GM21528 (cell line): ENCODE results near the gene GRK4.
"Not testable (repeated sequence)": the region's sequence is repeated elsewhere in the genome, so short reads cannot be mapped to it uniquely, and the experiment has no call there.

Experiments used
- ATAC-seq: cut with Tn5 transposase; IDR thresholded peaks from one replicate; pipeline ENCODE4 v1.9.1; 2021; ENCODE audit warnings: mild to moderate bottlenecking, moderate library complexity; ENCODE audit not compliant: unreplicated experiment, low FRiP score

Gene GRK4

DNA sequence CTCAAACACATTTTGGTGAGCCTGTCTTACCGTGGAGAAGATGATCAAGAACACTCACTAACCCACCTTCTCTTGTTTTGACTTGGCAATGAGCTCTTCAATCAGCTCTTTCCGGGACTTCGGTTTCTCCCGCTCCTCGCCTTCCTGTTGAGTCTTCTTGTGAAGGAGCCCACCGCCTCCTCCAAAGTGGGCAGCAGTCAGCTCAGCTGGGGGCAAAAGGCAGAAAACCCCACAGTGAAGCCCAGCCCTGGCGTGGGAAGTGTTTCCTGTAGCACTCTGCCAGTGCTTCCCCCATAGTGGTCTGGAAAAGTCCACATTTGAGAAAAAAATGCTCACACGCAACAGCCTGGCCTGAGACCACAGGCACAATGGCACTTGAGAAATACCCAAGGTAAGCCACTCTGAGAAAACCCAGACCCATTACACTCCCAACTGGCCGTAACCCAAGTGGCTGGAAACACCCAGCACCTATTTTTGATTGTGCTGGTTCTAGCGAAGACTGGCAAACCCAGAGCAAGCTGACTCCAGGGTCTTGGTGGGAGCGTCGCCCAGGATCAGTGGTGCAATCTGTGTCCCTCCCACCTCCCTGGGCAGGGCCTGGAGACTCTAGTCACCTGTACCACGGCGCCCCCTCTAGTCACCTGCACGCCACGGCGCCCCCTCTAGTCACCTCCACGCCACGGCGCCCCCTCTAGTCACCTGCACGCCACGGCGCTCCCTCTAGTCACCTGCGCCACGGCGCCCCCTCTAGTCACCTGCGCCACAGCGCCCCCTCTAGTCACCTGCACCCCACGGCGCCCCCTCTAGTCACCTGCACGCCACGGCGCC lies 8.8 kb upstream of the GRK4 start:
- peak; percentile 57 for ATAC-seq

DNA sequence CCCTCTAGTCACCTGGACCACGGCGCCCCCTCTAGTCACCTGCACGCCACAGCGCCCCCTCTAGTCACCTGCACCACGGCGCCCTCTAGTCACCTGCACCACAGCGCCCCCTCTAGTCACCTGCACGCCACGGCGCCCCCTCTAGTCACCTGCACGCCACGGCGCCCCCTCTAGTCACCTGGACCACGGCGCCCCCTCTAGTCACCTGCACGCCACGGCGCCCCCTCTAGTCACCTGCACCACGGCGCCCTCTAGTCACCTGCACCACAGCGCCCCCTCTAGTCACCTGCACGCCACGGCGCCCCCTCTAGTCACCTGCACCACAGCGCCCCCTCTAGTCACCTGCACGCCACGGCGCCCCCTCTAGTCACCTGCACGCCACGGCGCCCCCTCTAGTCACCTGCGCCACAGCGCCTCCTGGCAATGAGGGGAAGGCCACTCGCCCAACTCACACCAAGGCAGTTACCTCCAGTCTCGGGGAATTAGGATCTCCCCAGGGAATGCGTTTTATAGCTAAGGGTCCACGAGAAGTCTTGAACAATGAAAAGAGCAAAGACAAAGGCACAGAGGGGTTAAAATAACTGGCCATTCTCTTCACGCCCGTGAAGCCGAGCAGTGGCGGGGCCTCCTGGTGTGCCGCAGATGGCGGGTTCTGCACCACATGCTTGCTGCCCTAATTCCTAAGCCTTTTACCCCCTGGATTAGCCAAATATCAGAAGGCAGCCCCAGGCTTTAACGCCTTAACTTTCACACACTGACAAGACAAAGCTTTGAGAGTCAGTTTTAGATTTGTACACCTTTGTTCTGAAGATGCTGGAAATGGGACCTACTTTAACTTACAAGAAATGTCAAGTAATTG lies 8.0 kb upstream of the GRK4 start:
- ATAC-seq, result not testable (repeated sequence)

DNA sequence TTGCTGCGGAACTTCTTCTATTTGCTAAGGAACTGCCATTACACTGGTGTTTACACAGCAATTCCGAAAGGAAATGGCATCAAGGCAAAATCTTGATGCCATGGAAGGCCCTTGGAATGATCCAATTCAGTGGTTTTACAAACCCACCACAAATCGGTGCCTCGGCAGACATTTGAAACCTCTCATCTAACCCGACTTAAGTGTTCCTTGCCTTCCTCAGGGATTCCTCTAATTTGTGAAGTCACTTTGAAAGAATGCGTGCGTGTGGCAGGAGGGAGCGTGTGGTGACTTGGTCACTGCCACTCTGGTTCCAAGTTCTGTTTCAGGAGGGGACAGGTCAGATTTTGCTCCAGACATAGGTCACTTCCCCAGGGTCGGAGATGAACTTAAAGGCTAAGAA lies 4.9 kb upstream of the GRK4 start:
- ATAC-seq, result no peak

DNA sequence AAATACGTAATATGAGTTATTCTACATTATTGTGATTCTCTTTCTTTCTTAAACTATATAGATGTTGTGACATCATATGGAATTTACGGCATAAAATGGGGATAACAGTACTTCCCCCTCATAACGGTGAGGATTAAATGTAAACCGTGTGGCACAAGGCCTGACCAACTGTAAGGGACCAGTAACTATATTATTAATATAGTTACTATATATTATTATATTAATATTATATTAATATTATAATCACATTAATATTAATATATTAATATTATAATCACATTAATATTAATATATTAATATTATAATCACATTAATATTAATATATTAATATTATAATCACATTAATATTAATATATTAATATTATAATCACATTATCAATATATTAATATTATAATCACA lies 2.9 kb upstream of the GRK4 start:
- not testable (repeated sequence) for ATAC-seq

DNA sequence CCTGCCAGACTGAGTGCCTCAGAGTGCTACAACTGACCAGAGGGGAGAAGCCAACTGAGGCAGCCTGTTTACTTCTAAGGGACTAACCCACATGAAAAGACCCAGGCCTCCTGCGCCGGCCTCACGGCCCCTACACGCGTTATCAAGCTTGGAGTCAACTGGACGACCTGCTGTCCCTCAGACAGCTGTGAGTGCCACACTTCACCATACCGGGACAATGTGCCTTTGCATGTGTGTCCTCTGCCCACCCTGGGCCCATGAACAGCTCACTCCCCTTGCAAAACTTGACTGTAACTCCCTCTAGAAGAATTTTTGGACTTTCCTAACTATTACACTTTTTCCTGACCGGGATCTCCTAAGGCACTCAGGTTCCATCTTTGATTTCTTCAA lies 2.0 kb upstream of the GRK4 start:
- no peak for ATAC-seq

DNA sequence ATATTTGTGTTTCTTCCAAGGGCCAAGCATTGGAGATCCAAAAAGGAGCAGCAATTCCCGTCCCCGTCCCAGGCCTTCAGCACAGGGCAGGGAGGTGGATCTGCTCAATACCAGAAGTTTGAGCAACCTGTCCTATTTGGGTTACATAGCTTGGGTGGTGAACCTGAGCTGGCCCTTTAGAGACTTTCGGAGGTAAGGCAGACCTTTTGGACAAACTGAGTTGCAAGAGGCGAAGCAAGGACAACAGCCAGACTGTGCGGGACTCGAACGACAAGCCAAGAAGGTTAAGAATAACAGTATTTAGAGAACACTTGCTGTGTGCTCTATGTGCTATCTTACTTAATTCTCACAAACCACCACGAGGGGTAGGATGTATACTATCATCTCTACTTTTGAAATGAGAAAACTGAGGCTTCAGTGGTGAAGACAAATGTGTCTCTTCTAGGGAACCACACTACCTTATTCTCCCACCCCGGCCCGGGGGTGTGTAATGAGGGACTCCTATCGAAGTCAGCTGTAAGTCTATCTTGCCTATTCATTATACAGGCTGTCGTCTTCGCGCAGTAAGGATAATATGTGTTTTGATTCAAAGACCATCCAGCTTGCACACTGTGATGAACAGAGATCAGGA lies 1.4 kb upstream of the GRK4 start:
- ATAC-seq, result no peak

DNA sequence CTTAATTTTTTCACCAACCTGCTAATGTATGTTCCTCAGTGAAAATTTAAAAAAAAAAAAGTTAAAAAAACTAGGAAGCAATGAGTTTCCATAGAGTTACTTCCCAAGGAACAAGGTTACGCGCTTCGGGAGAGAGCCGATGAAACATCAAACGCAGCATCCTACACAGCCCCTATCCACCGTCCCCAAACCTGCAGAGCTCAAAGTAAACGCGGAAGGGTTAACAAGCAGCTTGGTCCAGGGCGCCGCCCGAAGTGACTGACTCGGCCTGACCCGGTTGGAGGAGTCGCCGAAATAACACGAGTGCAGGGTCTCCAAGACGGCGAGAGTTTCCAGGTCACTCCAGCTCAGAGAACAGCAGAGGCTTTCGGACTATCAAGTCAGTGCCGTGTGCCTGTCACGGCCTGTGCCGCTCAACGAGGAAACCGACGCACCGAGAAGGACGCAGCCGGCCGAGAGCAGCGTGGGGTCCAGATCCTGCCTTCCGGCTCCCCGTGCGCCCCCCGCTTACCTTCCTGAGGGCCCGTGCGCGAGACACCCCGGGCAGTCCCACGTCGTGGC lies 677 bp upstream of the GRK4 start:
- ATAC-seq, result peak; percentile 30

DNA sequence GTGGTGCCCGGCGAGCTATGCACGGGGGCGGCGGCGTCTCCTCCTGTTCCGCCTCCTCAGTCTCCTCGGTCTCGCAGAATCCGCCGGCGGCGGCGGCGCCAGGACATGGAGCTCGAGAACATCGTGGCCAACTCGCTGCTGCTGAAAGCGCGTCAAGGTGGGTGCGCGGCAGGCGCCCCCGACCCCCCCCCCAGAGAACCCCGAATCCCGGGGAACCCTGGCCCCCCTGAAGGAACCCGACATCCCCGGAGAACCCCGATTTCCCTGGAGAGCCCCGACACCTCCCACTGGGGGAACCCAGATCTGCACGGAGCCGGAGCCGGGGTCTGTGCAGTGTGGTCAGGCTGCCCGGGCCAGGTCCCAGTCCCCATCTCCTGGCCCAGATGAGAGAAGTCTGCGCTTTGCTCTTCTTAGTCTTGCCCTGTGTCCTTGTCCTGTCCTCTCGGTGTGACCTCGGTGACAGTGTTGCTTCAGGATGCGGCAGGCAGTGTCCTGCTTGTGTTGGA lies 648 bp downstream of the GRK4 start:
- ATAC-seq, result peak; percentile 43

DNA sequence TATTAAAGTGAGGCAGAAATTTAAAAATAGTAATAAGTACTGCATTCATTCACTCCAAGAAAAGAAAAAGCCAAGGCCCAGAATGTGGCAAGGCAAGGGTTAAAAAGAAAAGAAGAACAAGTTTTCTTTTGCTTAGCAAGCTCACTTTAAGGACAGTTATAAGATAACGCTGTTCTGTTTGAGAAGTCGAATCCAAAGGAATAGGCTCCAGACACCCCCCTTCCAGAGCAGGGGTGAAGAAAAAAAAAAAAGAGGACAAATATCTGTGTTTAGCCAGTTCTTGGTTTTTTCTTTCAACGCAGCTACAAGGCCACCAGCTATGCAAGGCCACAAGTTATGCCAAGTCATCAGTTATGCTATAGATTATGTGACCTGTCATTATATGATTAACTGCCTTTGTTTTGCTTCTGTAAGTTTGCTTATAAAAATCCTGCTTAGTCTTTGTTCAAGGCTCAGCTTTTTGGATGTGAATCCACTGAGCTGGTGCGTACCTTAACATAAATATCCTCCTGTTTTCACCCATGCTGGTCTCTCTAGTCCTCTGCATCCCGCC lies 1.4 kb downstream of the GRK4 start:
- no peak for ATAC-seq

DNA sequence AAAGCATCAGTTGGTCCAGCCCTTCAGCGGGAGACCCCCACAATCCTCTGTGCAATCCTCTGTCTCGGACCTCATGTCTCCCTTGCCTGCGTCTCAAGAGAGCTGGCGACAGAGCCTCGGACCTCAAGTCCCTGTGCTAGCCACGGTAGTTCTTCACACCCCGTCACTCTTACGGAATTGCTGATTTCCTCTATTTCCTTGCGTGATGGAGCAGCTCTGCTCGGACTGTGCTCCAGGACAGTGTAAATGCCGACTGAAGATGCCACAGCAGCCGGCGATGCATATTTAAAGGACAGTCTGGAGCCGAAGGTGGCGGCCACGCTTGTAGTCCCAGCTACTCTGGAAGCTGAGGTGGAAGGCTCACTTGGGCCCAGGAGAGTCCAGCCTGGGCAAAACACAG lies 1.9 kb downstream of the GRK4 start:
- no peak for ATAC-seq

DNA sequence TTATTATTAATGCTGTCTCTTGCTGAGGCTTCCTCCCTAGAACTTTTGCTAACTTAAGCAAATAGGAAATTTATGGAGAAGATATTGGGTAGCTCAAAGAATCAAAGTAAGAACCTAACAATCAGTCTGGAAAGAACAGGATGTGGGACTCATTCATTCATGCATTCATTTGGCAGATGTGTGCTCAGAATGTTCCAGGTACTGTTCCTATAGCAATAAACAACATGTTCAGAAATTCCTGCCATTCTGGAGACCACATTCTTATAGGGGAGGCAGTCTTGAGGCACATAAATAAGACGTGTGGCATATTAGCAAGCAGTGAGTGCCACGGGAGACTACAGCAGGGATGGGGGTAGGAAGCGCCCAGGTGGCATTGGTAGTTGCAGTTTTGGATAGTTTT lies 5.0 kb downstream of the GRK4 start:
- no peak for ATAC-seq

DNA sequence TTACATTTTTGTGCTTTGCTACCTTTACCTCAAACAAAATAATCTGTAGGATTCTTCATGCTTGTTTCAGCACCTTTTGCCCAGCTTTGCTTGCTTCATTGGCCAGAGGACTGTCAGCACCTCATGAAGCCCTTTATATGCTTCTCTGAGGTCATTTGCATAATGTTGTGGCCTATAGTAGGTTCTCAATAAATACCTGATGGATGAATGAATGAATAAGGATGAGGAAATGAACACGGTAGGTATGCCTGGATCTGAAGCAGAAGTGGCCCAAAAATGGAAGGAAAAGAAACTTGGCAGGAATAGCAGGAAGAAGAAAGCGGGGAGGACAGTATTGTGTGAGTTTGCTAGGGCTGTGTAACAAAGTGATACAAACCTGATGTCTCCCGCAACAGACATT lies 7.9 kb downstream of the GRK4 start:
- ATAC-seq, result no peak

DNA sequence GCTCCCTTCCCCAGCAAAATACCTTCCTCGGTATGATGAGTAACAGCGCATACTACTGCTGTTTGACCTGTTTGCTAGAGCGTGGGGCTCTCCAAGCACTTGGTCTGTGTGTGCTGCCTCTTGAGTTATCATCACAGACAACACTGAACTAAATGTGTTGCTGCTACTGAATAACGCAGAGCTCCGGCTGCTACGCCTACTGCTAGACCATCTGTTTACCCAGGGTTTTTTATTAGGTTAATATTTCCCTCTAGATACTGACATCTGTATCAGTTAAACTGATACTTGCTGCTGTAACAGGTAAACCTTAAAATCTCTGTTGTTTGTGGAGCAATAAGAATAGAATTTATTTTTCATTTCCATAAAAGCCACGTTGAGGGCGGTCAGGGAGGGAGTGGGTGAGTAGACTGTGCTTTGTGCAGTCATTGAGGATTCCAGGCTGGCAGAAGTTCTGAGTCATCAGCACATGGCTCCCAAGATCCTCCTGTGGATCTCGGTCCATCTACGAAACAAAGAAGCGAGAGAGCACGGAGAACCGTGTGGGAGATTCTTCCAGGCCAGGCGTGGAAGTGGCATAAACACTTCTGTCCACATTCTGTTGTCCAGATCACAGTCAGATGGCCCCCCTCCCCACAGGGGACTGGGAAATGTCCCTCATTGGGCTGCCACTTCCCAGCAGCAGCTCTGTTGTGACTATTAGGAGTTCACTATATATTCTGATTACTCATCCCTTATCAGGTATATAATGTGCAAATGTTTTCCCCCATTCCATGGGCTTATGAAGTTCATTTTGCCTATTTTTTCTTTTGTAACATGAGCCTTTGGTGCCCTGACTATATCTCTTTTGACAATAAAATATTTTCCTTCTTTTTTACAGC lies 14.1 kb downstream of the GRK4 start:
- ATAC-seq, result no peak

DNA sequence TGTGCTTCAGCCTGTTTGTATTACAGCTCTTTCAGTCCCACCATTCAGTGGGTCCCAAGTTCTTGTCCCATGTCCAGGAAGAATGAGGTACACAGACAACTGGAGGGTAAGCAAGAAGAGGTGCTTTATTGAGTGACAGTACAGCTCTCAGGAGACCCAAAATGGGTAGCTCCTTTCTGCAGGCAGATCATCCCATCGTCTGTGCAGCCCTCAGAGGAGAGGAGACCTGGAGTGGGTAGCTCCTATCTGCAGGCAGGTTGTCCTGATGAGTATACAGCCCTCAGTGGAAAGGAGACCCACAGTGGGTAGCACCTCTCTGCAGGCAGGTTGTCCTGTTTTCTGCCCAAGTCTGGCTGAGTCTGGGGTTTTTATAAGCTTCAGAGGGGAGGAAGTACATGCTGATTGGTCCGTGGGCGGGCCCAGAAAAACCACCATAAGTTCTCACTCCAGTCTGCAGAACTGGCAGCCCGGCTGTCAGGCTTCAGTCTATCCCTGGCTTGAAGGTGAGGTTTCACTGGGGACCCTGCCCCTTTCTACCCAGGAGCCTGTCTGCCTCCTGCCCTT lies 18.0 kb downstream of the GRK4 start:
- ATAC-seq, result no peak

DNA sequence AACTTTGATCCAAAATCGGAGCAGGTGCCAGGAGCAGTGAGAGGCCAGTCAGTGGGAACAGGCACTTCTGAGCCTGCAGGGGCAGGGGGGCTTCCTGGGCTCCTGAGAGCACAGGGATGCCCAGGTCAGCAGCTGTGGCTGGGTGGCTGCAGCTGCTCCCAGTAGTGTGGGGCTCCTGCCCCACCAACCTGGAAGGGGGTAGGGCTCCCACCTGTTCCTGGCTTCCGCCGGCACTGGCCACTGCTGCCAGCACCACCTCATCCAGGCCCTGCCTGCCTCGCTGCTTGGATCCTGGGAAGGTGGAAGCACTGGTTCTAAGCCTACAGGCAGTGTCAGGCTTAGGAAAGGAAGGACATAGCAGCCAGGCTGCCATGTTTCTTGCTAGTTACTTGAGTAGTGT lies 18.6 kb downstream of the GRK4 start:
- ATAC-seq, result no peak

DNA sequence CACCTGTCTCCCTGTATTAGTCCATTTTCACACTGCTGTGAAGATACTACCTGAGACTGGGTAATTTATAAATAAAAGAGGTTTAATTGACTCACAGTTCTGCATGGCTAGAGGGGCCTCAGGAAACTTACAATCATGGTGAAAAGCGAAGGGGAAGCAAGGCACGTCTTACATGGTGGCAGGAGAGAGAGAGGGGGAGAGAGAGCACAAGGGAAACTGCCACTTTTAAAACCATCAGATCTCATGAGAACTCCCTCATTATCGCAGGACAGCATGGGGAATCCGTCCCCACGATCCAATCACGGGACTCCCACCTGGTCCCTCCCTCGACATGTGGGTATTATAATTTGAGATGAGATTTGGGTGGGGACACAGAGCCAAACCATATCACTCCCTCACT lies 20.3 kb downstream of the GRK4 start:
- ATAC-seq, result not testable (repeated sequence)

DNA sequence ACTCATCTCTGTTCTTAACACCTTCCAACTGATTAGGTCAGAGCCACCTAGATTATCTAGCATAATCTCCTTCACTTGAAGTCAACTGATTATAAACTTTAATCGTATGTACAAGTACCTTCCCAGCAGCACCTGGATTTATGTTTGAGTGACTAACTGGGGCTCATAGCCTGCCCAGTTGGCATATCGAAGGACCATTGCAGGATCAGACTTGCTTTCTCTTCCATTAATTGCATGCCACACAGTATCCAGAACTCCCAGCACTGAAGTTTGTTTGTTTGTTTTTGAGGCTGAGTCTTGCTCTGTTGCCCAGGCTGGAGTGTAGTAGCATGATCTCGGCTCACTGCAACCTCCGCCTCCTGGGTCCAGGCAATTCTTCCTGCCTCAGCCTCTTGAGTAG lies 27.9 kb downstream of the GRK4 start:
- ATAC-seq, result no peak

DNA sequence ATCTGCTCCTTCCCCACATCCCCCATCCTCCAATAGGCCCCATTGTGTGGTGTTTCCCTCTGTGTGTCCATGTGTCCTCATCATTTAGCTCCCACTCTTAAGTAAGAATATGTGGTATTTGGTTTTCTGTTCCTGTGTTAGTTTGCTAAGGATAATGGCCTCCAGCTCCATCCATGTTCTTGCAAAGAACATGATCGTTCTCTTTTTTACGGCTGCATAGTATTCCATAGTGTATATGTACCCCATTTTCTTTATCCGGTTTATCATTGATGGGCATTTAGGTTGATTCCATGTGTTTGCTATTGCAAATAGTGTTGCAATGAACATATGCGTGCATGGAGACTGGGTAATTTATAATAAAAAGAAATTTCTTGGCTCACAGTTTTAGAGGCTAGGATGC lies 31.5 kb downstream of the GRK4 start:
- no peak for ATAC-seq

DNA sequence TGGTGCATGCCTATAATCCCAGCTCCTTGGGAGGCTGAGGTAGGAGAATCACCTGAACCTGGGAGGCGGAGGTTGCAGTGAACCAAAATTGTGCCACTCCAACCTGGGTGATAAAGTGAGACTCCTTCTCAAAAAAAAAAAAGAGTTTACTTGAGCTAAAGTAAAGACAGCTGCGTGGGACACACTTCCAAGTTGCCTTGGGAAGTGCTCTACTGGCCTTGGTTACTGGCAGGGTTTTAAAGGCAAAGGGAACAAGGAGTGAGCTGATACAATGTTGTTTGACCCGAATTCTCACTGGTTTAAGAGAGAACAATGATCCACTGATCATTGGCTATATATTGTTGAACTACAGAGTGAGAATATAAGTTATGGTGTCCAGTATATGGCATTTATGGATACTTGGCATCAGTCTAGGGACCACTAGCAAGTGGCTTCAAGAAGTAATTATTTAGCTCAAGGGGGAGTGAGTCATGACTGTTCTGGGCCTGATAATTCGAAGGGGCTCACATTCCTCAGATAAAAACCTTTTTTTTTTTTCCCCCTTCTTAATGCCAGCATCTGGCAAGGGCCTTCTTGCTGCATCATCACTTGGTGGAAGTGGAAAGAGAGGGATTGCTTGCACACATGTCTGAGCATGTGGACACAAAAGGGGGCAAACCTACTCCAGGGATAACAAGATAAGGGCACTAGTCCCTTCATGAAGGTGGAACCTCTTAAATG lies 32.3 kb downstream of the GRK4 start:
- ATAC-seq, result no peak
